PC-9 (cell line): ENCODE data around the gene COL4A2. TPM values are rescaled to one million over a fixed set of nuclear protein-coding genes. Genes with fewer than 3 reads are reported as not detected.
A peak's percentile ranks its signal among the peaks of the same experiment; 100 is the strongest.

ENCODE experiments used
- BruUV-seq: library from RNA; stranded (reverse); fragments of 400-500 nt; replicated peaks from 2 replicates; lab custom pipeline; 2021; lab: Mats Ljungman, UMichigan
- CTCF ChIA-PET: fragments of 300-600 bp; sonication (Branson Sonifier 250); formaldehyde crosslinking; loops from one replicate; lab custom pipeline; 2022; ENCODE audit warnings: antibody characterized with exemption; lab: Charles Lee
- POLR2A ChIA-PET: fragments of 300-600 bp; sonication (Branson Sonifier 250); formaldehyde crosslinking; loops from one replicate; lab custom pipeline; 2022; ENCODE audit warnings: antibody characterized with exemption; ENCODE audit not compliant: unreplicated experiment; lab: Charles Lee
- DNase-seq, 2 experiments: peaks; one replicate each; pipeline versions ENCODE4 v3.0.0 to v3.0.0-alpha.2; 2015 to 2022; ENCODE audit warnings: mixed read lengths in 1 of 2
- H2AFZ ChIP-seq: fragments of 200-600 bp; sonication (generic); 2 replicates; pipeline ENCODE4 v1.8.1; 2017; ENCODE audit warnings: antibody characterized with exemption
- H3F3A ChIP-seq: fragments of 200-600 bp; sonication (generic); 2 replicates; pipeline ENCODE4 v1.8.1; 2017; ENCODE audit warnings: antibody characterized with exemption, mild to moderate bottlenecking, low read depth; ENCODE audit not compliant: insufficient read depth
- H3K27ac ChIP-seq: fragments of 200-600 bp; sonication (generic); 2 replicates; pipeline ENCODE4 v1.6.1; 2016; ENCODE audit warnings: mixed run types
- H3K27me3 ChIP-seq: fragments of 200-600 bp; sonication (generic); 2 replicates; pipeline ENCODE4 v1.6.1; 2016; ENCODE audit warnings: low read depth, mixed run types; ENCODE audit not compliant: insufficient read depth
- H3K36me3 ChIP-seq: fragments of 200-600 bp; sonication (generic); 2 replicates; pipeline ENCODE4 v1.6.1; 2016; ENCODE audit warnings: low read depth, mixed run types
- H3K4me1 ChIP-seq: fragments of 200-600 bp; sonication (generic); replicated peaks from 2 replicates; pipeline ENCODE4 v1.6.1; 2016; ENCODE audit warnings: mixed run types; ENCODE audit not compliant: insufficient read depth
- H3K4me2 ChIP-seq: fragments of 200-600 bp; sonication (generic); 2 replicates; pipeline ENCODE4 v1.6.1; 2017; ENCODE audit warnings: mixed run types
- H3K4me3 ChIP-seq: fragments of 200-600 bp; sonication (generic); 2 replicates; pipeline ENCODE4 v1.6.1; 2016; ENCODE audit warnings: mixed run types
- H3K79me2 ChIP-seq: fragments of 200-600 bp; sonication (generic); 2 replicates; pipeline ENCODE4 v1.6.1; 2017; ENCODE audit warnings: low read depth, mixed run types
- H3K9me2 ChIP-seq: fragments of 200-600 bp; sonication (generic); 2 replicates; pipeline ENCODE4 v1.8.1; 2017; ENCODE audit warnings: mild to moderate bottlenecking; ENCODE audit not compliant: insufficient read depth
- H3K9me3 ChIP-seq: fragments of 200-600 bp; sonication (generic); 2 replicates; pipeline ENCODE4 v1.8.1; 2016; ENCODE audit warnings: low read depth; ENCODE audit not compliant: insufficient read depth
- H4K20me1 ChIP-seq: fragments of 200-600 bp; sonication (generic); 2 replicates; pipeline ENCODE4 v1.8.1; 2017; ENCODE audit not compliant: insufficient read depth
- EZH2 ChIP-seq: fragments of 200-600 bp; sonication (generic); IDR thresholded peaks from 2 replicates; pipeline ENCODE4 v1.8.0; 2017; ENCODE audit warnings: antibody characterized with exemption, low read depth
- intact Hi-C: fragments of 100-400 bp; cut with micrococcal nuclease; formaldehyde crosslinking; loops from one replicate; pipeline ENCODE4 v1.10.0; 2022; ENCODE audit not compliant: unreplicated experiment
- total RNA-seq: library from RNA; stranded (reverse); gene quantifications from 2 replicates; pipeline ENCODE4 v1.2.3, GENCODE V29; 2021
- TF ChIP-seq, protein P1 (sequence below): fragments of 200-600 bp; sonication (generic); conservative IDR thresholded peaks from 2 replicates; pipeline ENCODE4 v1.6.1; 2017; ENCODE audit warnings: mixed run types, antibody characterized with exemption, mild to moderate bottlenecking, moderate library complexity

COL4A2 gene
- total RNA-seq, 1 experiment from 2014 or later = 1.2 TPM

GRCh38 chr13:110342474-110342873 lies 35.4 kb downstream of the COL4A2 start:
- H4K20me1 ChIP-seq = no peaks in the 10 kb centered on the region
- H3K4me1 ChIP-seq = peaks cover 48% of the 10 kb centered on the region
- TF ChIP-seq, protein P1, sequence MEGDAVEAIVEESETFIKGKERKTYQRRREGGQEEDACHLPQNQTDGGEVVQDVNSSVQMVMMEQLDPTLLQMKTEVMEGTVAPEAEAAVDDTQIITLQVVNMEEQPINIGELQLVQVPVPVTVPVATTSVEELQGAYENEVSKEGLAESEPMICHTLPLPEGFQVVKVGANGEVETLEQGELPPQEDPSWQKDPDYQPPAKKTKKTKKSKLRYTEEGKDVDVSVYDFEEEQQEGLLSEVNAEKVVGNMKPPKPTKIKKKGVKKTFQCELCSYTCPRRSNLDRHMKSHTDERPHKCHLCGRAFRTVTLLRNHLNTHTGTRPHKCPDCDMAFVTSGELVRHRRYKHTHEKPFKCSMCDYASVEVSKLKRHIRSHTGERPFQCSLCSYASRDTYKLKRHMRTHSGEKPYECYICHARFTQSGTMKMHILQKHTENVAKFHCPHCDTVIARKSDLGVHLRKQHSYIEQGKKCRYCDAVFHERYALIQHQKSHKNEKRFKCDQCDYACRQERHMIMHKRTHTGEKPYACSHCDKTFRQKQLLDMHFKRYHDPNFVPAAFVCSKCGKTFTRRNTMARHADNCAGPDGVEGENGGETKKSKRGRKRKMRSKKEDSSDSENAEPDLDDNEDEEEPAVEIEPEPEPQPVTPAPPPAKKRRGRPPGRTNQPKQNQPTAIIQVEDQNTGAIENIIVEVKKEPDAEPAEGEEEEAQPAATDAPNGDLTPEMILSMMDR = no peak
- TF ChIP-seq EZH2 = no peak
- H3K36me3 ChIP-seq = no peaks in the 10 kb centered on the region
- DNase-seq = no peak
- no peaks in the 10 kb centered on the region for H3K9me2 ChIP-seq
- ChIA-PET POLR2A (no interaction called here), CTCF (no interaction called here)
- TSS peak; percentile 32 for BruUV-seq
- peaks cover 29% of the 10 kb centered on the region for H3F3A ChIP-seq
- no peak overlapping the region for H3K27ac ChIP-seq
- H3K79me2 ChIP-seq = no peaks in the 10 kb centered on the region
- H3K4me2 ChIP-seq = peak overlapping the region; percentile 58
- no peak overlapping the region for H3K4me3 ChIP-seq
- no peak overlapping the region for H2AFZ ChIP-seq
- no peaks in the 10 kb centered on the region for H3K9me3 ChIP-seq
- intact Hi-C loops = no loop called here
- H3K27me3 ChIP-seq = no peaks in the 10 kb centered on the region

DNA sequence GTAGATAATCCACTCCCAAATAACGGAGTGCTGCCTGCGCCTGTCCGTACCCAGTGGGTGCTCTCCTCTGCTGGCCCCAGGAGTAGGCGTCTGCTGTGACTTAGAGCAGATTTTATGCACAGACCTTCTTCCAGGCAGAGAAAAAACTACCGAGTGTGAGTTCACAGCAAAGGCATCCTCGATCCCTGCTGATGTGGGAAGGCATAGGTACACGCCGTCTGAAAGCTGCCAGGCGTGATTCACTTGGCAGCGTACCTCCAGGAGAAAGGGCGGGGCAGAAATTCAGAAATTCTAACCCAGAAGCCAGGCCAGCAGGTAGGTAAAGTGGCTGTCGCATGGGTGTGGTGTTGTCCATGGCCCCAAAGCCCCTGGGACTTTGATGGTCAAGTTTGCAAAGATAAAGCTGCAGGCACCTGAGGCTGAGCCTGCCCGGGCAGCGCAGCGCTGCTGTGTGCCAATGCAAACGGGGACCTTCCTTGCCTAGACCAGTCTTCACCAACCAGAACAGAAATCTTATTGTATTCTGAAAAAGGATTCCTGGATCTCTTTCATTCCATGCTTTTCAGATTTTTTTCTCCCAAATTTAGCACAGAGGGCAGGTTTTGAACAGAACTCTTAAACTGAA lies 36.3 kb downstream of the COL4A2 start:
- Histone ChIP-seq H3K36me3 (no peaks in the 10 kb centered on the region), H3K4me2 (peak overlapping the region; percentile 58), H3K4me1 (peaks cover 57% of the 10 kb centered on the region), H4K20me1 (no peaks in the 10 kb centered on the region), H3F3A (peaks cover 38% of the 10 kb centered on the region), H3K9me2 (no peaks in the 10 kb centered on the region), H2AFZ (no peak overlapping the region), H3K27ac (peak overlapping the region; percentile 55), H3K4me3 (no peak overlapping the region), H3K9me3 (no peaks in the 10 kb centered on the region), H3K79me2 (no peaks in the 10 kb centered on the region), H3K27me3 (no peaks in the 10 kb centered on the region)
- ChIA-PET CTCF (interaction anchor here (0.8 kb wide), 1 partner anchor 101 kb away, joined by 3 read pairs; no protein-coding TSS in a partner anchor), POLR2A (no interaction called here)
- BruUV-seq = no TSS peak
- intact Hi-C loops = loop anchor here (1.0 kb wide), 3 partner anchors 56 to 101 kb away; no protein-coding TSS in a partner anchor
- peak; percentile 84 to 94 for DNase-seq
- TF ChIP-seq, protein P1 = no peak
- TF ChIP-seq EZH2 = no peak

- BruUV-seq = no TSS peak
- ChIA-PET POLR2A (no interaction called here), CTCF (no interaction called here)
- H3K27me3 ChIP-seq = no peaks in the 10 kb centered on the region
- TF ChIP-seq EZH2 = no peak
- TF ChIP-seq, protein P1 = no peak
- no peaks in the 10 kb centered on the region for H3K36me3 ChIP-seq
- H2AFZ ChIP-seq = no peak overlapping the region
- no peak for DNase-seq
- H3F3A ChIP-seq = peaks cover 47% of the 10 kb centered on the region
- H3K4me3 ChIP-seq = no peak overlapping the region
- intact Hi-C loops = no loop called here
- H3K27ac ChIP-seq = peak overlapping the region; percentile 55; the same call in 1 of the 2 replicates
- H4K20me1 ChIP-seq = no peaks in the 10 kb centered on the region
- H3K4me2 ChIP-seq = no peak overlapping the region
- no peaks in the 10 kb centered on the region for H3K79me2 ChIP-seq
- H3K9me2 ChIP-seq = no peaks in the 10 kb centered on the region
- peaks cover 67% of the 10 kb centered on the region for H3K4me1 ChIP-seq
- no peaks in the 10 kb centered on the region for H3K9me3 ChIP-seq
Observed at GRCh38 chr13:110344320-110344719, 37.2 kb downstream of the COL4A2 start.
